ENCODE measurements around the gene SH3GLB2.

GRCh38 chr9:129068110-129068509, 40.0 kb upstream of the SH3GLB2 start:
- no peak for TF ChIP-seq GATA2 (IDR thresholded peaks at IDR 0.05; ENCODE audit: low read depth, low read length)
- TF ChIP-seq GATA3 (IDR thresholded peaks at IDR 0.05; ENCODE audit: low read depth, low read length) = no peak
